Keratinocyte (primary cell): ENCODE measurements around the gene RNF41. TPM values are rescaled to one million over a fixed set of nuclear protein-coding genes. Genes with fewer than 3 reads are reported as not detected.

Source experiments
- DNase-seq: peaks from one replicate; pipeline ENCODE4 v3.0.0-alpha.2; 2011; ENCODE audit warnings: low read depth, missing footprints, low spot score
- FAIRE-seq: peaks from 2 replicates; lab custom pipeline; 2011; peaks lifted over from hg19 to GRCh38; lab: Jason Lieb, UNC
- H2AFZ ChIP-seq: 2 replicates; pipeline ENCODE4 v1.6.0; 2012; ENCODE audit warnings: low read length, control low read depth, inconsistent platforms; ENCODE audit not compliant: control insufficient read depth
- H3K27ac ChIP-seq: 2 replicates; pipeline ENCODE4 v1.5.1; 2011; ENCODE audit warnings: low read length; ENCODE audit not compliant: control insufficient read depth, insufficient read depth
- H3K27me3 ChIP-seq: 3 replicates; pipeline ENCODE4 v1.6.0; 2011; ENCODE audit warnings: low read length; ENCODE audit not compliant: control insufficient read depth, insufficient read depth; ENCODE audit errors: extremely low read depth
- H3K36me3 ChIP-seq, 2 experiments: 2 replicates in 1 of 2; 3 replicates in 1 of 2; pipeline ENCODE4 v1.5.1; 2011; ENCODE audit warnings: low read length in 2 of 2, mild to moderate bottlenecking in 1 of 2; ENCODE audit not compliant: control insufficient read depth in 2 of 2, insufficient read depth in 2 of 2; ENCODE audit errors: extremely low read depth in 1 of 2
- H3K4me1 ChIP-seq: 3 replicates; pipeline ENCODE4 v1.5.1; 2011; ENCODE audit warnings: low read length; ENCODE audit not compliant: control insufficient read depth, insufficient read depth; ENCODE audit errors: extremely low read depth
- H3K4me2 ChIP-seq: 3 replicates; pipeline ENCODE4 v1.6.0; 2011; ENCODE audit warnings: low read depth, low read length; ENCODE audit not compliant: control insufficient read depth, insufficient read depth; ENCODE audit errors: extremely low read depth
- H3K4me3 ChIP-seq, 3 experiments: fragments of 200-600 bp in 1 of 3; sonication (generic) in 1 of 3; 2 replicates in 2 of 3; 3 replicates in 1 of 3; pipeline ENCODE4 v1.5.1; 2011 to 2016; ENCODE audit warnings: low read length in 3 of 3, mild to moderate bottlenecking in 3 of 3, control low read depth in 2 of 3, inconsistent platforms in 1 of 3, low read depth in 1 of 3, mixed read lengths in 1 of 3, mixed run types in 1 of 3, moderate library complexity in 1 of 3; ENCODE audit not compliant: control insufficient read depth in 2 of 3, insufficient read depth in 2 of 3; ENCODE audit errors: extremely low read depth in 1 of 3
- H3K79me2 ChIP-seq: 2 replicates; pipeline ENCODE4 v1.6.0; 2012; ENCODE audit warnings: low read length; ENCODE audit not compliant: control insufficient read depth, insufficient read depth
- H3K9ac ChIP-seq: 3 replicates; pipeline ENCODE4 v1.6.0; 2011; ENCODE audit warnings: low read length; ENCODE audit not compliant: control insufficient read depth, insufficient read depth; ENCODE audit errors: extremely low read depth
- H3K9me1 ChIP-seq: 3 replicates; pipeline ENCODE4 v1.6.0; 2011; ENCODE audit warnings: low read length; ENCODE audit not compliant: control insufficient read depth, insufficient read depth; ENCODE audit errors: extremely low read depth
- H3K9me3 ChIP-seq: 2 replicates; pipeline ENCODE4 v1.5.1; 2012; ENCODE audit warnings: low read depth, low read length; ENCODE audit not compliant: control insufficient read depth
- H4K20me1 ChIP-seq: 3 replicates; pipeline ENCODE4 v1.6.0; 2011; ENCODE audit warnings: low read length; ENCODE audit not compliant: control insufficient read depth, insufficient read depth; ENCODE audit errors: extremely low read depth
- EZH2 ChIP-seq: IDR thresholded peaks from one replicate; pipeline ENCODE4 v1.6.1; 2012; ENCODE audit warnings: inconsistent platforms, mild to moderate bottlenecking, low read length, moderate library complexity
- dilution Hi-C: fragments of 300-500 bp; cut with MboI; formaldehyde crosslinking; loops from one replicate; pipeline ENCODE4 v1.7.0; 2020; ENCODE audit warnings: low sequenced_read_pairs; ENCODE audit not compliant: extremely low pct_ligation_motif_present
- polyA plus RNA-seq, 5 experiments: library from polyadenylated mRNA; depleted of rRNA in 3 of 5; stranded (reverse) in 3 of 5; stranded (forward) in 1 of 5; unstranded in 1 of 5; fragments of >200 nt; gene quantifications; 1 replicate in 1 of 5; 2 replicates in 3 of 5; 3 replicates in 1 of 5; pipeline versions ENCODE4 v1.2.1 to v1.2.3, GENCODE V29; 2011 to 2012; ENCODE audit warnings: missing spikeins in 2 of 5, low read depth in 1 of 5, low replicate concordance in 1 of 5
- TF ChIP-seq, protein P1 (sequence below), 3 experiments: IDR thresholded peaks in 1 of 3; conservative IDR thresholded peaks in 1 of 3; optimal IDR thresholded peaks in 1 of 3; 2 replicates in 2 of 3; 3 replicates in 1 of 3; pipeline versions ENCODE3 to v1.5.1; 2011; ENCODE audit warnings: low read length in 3 of 3, mild to moderate bottlenecking in 3 of 3, moderate library complexity in 2 of 3, control low read depth in 1 of 3, inconsistent platforms in 1 of 3; ENCODE audit not compliant: insufficient read depth in 2 of 3; ENCODE audit errors: extremely low read depth in 1 of 3

RNF41 gene
- polyA plus RNA-seq, 1 donor (not counting 4 experiments of a cell fraction or from before 2014, with no cell fraction given) = 42.2 TPM

DNA sequence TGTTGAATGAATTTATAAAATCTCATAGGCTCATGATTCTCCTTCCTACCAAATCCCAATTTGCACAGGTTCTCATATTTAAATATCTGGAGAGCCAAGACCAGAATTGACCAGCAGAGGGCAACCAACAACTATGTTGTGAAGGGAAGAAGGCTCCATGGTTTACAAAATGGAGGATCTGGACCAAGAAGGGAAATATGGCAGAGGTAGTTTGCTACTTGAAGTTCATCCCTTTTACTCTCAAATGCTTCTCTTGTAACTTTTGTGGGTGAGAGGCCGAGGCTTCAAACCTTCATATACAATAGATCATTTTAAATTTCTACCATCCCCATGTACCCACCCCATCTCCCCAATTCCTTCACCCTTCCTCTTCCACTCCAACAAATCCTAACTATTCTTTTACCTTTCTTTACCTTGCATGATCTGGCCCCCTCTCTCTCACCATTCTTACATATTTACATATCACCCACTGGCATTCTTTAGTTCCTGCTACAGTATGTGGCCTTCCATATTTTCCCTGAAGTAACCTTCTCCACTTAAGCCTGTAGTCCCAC lies 28.6 kb downstream of the RNF41 start:
- peak; percentile 49 for FAIRE-seq
- TF ChIP-seq EZH2 = no peak
- TF ChIP-seq, protein P1, sequence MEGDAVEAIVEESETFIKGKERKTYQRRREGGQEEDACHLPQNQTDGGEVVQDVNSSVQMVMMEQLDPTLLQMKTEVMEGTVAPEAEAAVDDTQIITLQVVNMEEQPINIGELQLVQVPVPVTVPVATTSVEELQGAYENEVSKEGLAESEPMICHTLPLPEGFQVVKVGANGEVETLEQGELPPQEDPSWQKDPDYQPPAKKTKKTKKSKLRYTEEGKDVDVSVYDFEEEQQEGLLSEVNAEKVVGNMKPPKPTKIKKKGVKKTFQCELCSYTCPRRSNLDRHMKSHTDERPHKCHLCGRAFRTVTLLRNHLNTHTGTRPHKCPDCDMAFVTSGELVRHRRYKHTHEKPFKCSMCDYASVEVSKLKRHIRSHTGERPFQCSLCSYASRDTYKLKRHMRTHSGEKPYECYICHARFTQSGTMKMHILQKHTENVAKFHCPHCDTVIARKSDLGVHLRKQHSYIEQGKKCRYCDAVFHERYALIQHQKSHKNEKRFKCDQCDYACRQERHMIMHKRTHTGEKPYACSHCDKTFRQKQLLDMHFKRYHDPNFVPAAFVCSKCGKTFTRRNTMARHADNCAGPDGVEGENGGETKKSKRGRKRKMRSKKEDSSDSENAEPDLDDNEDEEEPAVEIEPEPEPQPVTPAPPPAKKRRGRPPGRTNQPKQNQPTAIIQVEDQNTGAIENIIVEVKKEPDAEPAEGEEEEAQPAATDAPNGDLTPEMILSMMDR (optimal IDR thresholded peaks at IDR 0.05 in 1 of 3, IDR thresholded peaks at IDR 0.05 in 1 of 3, conservative IDR thresholded peaks at IDR 0.05 in 1 of 3; ENCODE audit: extremely low read depth in 1 of 3, insufficient read depth in 2 of 3, low read length in 3 of 3) = peak; percentile 59 to 82 (median 63)
- Histone ChIP-seq H3K4me3 (no peak overlapping the region), H3K9me1 (no peaks in the 10 kb centered on the region), H3K27ac (no peak overlapping the region), H3K79me2 (peaks cover 10% of the 10 kb centered on the region), H3K4me2 (no peak overlapping the region), H3K9ac (no peak overlapping the region), H4K20me1 (no peaks in the 10 kb centered on the region), H2AFZ (peak overlapping the region; percentile 83), H3K4me1 (peaks cover 5% of the 10 kb centered on the region), H3K9me3 (no peaks in the 10 kb centered on the region), H3K27me3 (no peaks in the 10 kb centered on the region), H3K36me3 (no peaks in the 10 kb centered on the region)
- dilution Hi-C loops = no loop called here
- peak; percentile 49 for DNase-seq

DNA sequence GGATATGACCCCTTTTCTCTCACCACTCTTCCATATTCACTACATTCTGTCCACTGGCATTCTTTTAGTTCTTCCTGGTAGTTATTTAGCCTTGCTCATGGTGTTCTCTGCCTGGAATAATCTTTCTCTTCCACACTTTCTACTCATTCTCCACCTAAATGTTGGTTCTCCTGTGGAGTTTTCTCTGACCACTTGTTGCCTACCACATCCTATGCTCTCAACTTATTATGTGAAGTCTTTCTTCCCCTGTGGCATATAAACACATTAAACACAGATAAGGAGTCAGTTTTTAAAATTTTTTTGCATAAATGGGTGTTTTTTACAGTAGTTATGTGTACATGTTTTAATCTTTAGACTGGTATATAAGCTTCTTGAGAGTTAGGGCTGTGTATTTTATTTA lies 29.1 kb downstream of the RNF41 start:
- no peaks in the 10 kb centered on the region for H3K9me1 ChIP-seq
- H2AFZ ChIP-seq = no peak overlapping the region
- dilution Hi-C loops = no loop called here
- no peak overlapping the region for H3K4me3 ChIP-seq
- H3K27me3 ChIP-seq = no peaks in the 10 kb centered on the region
- H3K9me3 ChIP-seq = no peaks in the 10 kb centered on the region
- peaks cover 15% of the 10 kb centered on the region for H3K79me2 ChIP-seq
- no peak for DNase-seq
- TF ChIP-seq, protein P1 (optimal IDR thresholded peaks at IDR 0.05 in 1 of 3, IDR thresholded peaks at IDR 0.05 in 1 of 3, conservative IDR thresholded peaks at IDR 0.05 in 1 of 3; ENCODE audit: extremely low read depth in 1 of 3, insufficient read depth in 2 of 3, low read length in 3 of 3) = no peak
- no peak for TF ChIP-seq EZH2
- FAIRE-seq = no peak
- H3K9ac ChIP-seq = no peak overlapping the region
- no peaks in the 10 kb centered on the region for H4K20me1 ChIP-seq
- peaks cover 10% of the 10 kb centered on the region for H3K4me1 ChIP-seq
- no peak overlapping the region for H3K4me2 ChIP-seq
- no peak overlapping the region for H3K27ac ChIP-seq
- H3K36me3 ChIP-seq = no peaks in the 10 kb centered on the region
